ENCODE results near the gene SKA2.

- no peak for TF ChIP-seq ZNF224 (CRISPR knock-in tag; IDR thresholded peaks at IDR 0.05)
- TF ChIP-seq HDAC2 (IDR thresholded peaks at IDR 0.05) = no peak
- no peak for TF ChIP-seq HNRNPK (IDR thresholded peaks at IDR 0.05; ENCODE audit: low read depth, low read length, poor library complexity, severe bottlenecking)
- TF ChIP-seq CREBBP (IDR thresholded peaks at IDR 0.05; ENCODE audit: low read depth, low read length) = no peak
- no peak for TF ChIP-seq MLX (CRISPR knock-in tag; conservative IDR thresholded peaks at IDR 0.05)
These were observed 53.8 kb downstream of the SKA2 start for GRCh38 chr17:59101178-59101577.

Data from K562 (cell line).